ENCODE measurements around the gene HOXA4. TPM values are rescaled to one million over a fixed set of nuclear protein-coding genes. Genes with fewer than 3 reads are reported as not detected.

Gene HOXA4
- total and polyA plus RNA-seq, 10 of the 15 experiments (the other 5 are each of a cell fraction or from before 2014, with no cell fraction given) = 0.07 TPM; not detected in 9

- TF ChIP-seq CUX1 (IDR thresholded peaks at IDR 0.05; ENCODE audit: insufficient replicate concordance, low read depth, low read length) = no peak
Measured at GRCh38 chr7:27113991-27114769, 16.4 kb downstream of the HOXA4 start (continued).

- no peaks in the 10 kb centered on the region for H3K36me3 ChIP-seq (ENCODE audit: control insufficient read depth in 2 of 2, insufficient read depth in 2 of 2, low read length in 1 of 2)
- POLR2A ChIA-PET = no interaction called here
- H4K20me1 ChIP-seq (ENCODE audit: control insufficient read depth, insufficient read depth) = no peaks in the 10 kb centered on the region; the same call in 1 of the 2 replicates
- DNase-seq (ENCODE audit: low read depth, low spot score) = no peak
- RAD21 ChIA-PET (ENCODE audit: unreplicated experiment) = no interaction called here
- no peak overlapping the region for H3K9ac ChIP-seq (ENCODE audit: control insufficient read depth, insufficient read depth, low read length)
- BruUV-seq (replicated peaks) = no TSS peak
- no peaks in the 10 kb centered on the region for H3K79me2 ChIP-seq (ENCODE audit: control insufficient read depth, insufficient read depth, low read length)
- WGBS (ENCODE audit: insufficient coverage, insufficient replicate concordance, low lambda C conversion rate, missing lambda C conversion rate) = 72% methylated on average over 33 of the region's 57 CpGs
- CTCF ChIA-PET = no interaction called here
- no peaks in the 10 kb centered on the region for H3K4me1 ChIP-seq (ENCODE audit: control insufficient read depth, insufficient read depth, low read length)
- ATAC-seq = no peak
- no peak overlapping the region for H3K4me2 ChIP-seq (ENCODE audit: control insufficient read depth, insufficient read depth)
- in situ Hi-C loops (cut with MboI) = no loop called here
- no peak overlapping the region for H3K27ac ChIP-seq (ENCODE audit: control insufficient read depth, insufficient read depth)
- no peaks in the 10 kb centered on the region for H3K27me3 ChIP-seq (replicated peaks in 1 of 2; ENCODE audit: control insufficient read depth in 2 of 2, insufficient read depth in 2 of 2, low read length in 1 of 2)
- no peak overlapping the region for H3K4me3 ChIP-seq
- intact Hi-C loops (cut with micrococcal nuclease; ENCODE audit: unreplicated experiment) = no loop called here
- no peak overlapping the region for H2AFZ ChIP-seq (ENCODE audit: control insufficient read depth, low read depth, low read length)
- H3K9me3 ChIP-seq (replicated peaks; ENCODE audit: control insufficient read depth, insufficient read depth, low read length) = no peaks in the 10 kb centered on the region
- SMC1A ChIA-PET (ENCODE audit: uncharacterized antibody, unreplicated experiment) = no interaction called here
- no peak for FAIRE-seq
- no peak for TF ChIP-seq REST (IDR thresholded peaks at IDR 0.05; ENCODE audit: low read depth, low read length)
- TF ChIP-seq NR2C1 (IDR thresholded peaks at IDR 0.05) = no peak
- TF ChIP-seq EP300 (IDR thresholded peaks at IDR 0.05; ENCODE audit: borderline replicate concordance in 1 of 2, control insufficient read depth in 1 of 2, low read depth in 2 of 2, low read length in 2 of 2) = no peak
- no peak for TF ChIP-seq IKZF2 (IDR thresholded peaks at IDR 0.05)
- no peak for TF ChIP-seq KLF5 (IDR thresholded peaks at IDR 0.05; ENCODE audit: partially characterized antibody)
- no peak for TF ChIP-seq POU2F2 (IDR thresholded peaks at IDR 0.05; ENCODE audit: borderline replicate concordance, low read depth, low read length)
- no peak for TF ChIP-seq NBN (IDR thresholded peaks at IDR 0.05)
- no peak for TF ChIP-seq E2F4 (IDR thresholded peaks at IDR 0.05; ENCODE audit: low read depth, low read length)
Measured at GRCh38 chr7:27112955-27113949, 17.3 kb downstream of the HOXA4 start.
